Fibroblast of the conjunctiva (primary cell): Measurements from ENCODE around the gene EIF4E3.

ENCODE experiments used
- DNase-seq: peaks from one replicate; pipeline ENCODE4 v3.0.0-alpha.2; 2010; ENCODE audit warnings: low read depth

EIF4E3 gene

DNA sequence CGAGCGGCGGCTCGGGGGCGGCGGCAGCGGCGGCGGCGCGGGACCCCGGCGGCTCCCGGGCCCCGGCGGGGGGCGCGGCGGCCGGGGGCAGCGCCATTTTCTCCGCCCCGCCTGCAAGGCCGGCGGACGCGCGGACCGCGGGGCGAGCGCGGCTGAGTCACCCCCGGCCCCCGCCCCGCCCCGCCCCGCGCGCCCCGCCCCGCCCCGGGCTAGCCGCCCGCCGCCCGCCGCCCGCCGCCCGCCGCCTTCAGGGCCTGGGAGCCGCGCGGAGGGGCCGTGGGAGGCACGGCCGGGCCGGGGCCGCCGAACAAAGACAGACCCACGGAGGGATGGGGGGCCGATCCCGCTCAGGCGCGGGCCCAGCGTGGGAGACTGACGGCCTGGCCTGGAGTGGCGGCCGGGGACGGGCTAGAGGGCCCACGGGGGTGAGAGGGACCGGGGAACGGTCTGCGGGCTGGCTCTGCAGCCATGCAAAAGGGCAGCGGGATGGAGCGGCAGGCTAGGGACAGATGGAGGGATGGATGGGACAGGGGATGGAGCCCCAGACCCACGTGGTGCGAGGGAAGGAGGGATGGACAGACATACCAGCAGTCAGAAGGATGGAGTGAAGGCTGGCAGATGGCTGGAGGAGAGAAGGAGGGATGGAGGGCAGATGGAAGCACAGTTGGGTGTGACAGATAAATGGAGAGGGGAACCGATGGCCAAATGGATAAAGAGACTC lies at the start of gene EIF4E3:
Gene EIF4E3, minus strand, starts transcription at position 132 of the 721 bp plus-strand sequence. Its CDS starts 35 bp downstream, at position 97.
- no peak for DNase-seq

DNA sequence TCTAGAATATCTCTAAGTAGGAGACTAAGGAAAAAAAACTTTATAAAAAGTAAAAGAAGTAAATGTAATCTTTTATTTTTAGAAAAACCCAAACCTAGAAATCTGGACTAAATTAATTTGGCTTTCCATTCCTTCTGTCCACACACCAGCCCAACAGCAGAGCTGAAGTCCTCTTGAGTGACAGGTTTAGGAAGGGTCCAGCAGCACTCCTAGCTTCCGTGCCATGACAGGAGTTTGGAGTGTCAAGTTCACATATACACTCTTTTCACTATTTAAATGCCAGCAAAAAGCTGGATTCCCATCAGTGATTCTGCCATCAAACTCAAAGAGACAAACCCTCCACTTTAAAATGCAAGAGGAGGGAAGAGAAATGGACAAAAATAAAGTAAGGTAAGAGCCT lies 46.7 kb upstream of the EIF4E3 start:
- DNase-seq: no peak

DNA sequence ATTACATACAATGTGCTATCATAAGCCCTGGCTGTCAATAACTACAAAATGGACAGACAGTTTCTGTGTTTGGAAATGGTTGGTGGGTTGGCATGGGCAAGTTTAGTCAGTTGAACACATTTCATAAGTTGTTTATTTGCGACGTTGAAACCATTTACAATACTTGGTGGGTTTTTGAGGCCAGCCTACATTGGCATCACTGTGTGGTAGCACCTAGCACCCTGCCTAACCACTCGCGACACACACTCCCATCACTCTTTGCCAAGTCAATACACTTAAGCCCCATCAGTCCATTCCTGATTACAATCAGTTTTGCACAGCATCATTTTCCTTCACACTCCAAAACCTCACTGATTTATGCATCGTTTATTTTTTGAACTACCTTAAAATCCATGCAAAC lies 45.9 kb upstream of the EIF4E3 start:
- no peak for DNase-seq

DNA sequence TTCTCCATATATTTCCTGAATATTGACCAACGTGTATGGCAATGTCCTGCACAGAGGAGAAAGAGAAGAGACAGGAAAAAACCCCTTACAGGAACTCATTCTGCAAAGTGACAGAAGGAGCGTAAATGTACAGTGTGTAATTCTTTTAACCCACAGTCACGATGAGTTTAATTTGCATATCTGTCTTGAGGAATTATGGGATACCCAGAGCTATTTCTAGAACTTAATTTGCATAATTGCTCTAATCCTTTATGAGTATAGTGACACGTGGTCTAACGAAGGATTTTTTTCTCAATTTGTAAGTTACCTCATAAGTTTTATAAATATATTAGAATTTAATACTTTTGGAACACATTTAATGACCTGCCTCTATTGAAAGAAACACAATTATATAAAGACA lies 38.2 kb upstream of the EIF4E3 start:
- DNase-seq: no peak

DNA sequence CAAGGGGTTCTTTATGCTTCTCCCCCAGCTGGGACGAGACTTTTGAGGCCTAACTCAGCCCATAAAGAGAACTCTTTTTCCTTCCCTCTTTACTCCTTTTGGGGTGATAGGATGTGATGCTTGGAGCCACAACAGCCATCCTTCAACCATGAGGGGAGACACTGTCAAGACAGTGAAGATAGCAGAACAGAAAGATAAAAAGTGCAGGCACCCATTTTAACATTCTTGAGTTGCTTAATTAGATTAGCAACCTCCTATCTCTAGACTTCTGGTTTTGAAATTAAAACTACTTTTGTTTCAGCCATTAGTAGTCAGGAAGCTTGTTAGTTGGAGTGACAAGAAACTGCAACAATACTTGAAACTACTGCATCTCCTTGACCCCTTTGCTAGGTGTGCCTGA lies 34.9 kb upstream of the EIF4E3 start:
- no peak for DNase-seq

DNA sequence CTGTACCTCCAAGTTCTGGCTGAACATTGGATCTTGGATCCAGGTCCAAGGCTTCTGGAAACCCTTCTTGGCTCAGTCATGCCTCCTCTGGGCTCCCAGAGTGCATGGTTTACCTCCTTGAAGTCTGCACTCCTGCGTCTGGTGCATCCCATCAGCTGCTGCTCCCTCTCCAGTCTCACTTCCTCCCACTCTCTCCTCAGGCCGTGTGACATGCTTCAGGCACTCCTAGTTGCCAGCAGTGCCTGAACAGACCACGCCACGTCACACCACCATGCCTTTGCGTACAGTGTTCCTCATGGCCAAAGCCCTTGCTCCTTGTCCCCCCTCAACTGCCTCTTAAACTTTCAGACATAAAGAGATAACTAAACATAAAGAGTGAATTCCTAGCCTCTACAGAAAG lies 34.2 kb upstream of the EIF4E3 start:
- no peak for DNase-seq

DNA sequence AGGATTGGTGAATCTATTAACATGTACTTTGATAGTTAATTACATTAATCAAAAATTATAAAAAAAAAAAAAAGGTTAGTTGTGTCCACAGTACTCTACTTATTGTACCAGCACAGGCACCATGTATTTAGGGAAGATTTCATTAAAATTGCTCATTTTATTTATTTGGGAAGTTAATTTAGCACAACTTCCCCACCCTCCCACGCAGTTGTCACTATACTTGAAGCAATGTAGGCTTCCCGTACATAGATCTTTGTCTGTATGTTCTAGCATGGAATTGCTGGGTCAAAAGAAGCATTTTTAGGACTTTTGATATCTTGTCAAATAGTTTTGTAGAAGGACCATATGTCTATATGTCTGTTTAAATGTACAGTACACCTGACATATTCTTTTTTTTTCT lies 32.9 kb upstream of the EIF4E3 start:
- DNase-seq: no peak

DNA sequence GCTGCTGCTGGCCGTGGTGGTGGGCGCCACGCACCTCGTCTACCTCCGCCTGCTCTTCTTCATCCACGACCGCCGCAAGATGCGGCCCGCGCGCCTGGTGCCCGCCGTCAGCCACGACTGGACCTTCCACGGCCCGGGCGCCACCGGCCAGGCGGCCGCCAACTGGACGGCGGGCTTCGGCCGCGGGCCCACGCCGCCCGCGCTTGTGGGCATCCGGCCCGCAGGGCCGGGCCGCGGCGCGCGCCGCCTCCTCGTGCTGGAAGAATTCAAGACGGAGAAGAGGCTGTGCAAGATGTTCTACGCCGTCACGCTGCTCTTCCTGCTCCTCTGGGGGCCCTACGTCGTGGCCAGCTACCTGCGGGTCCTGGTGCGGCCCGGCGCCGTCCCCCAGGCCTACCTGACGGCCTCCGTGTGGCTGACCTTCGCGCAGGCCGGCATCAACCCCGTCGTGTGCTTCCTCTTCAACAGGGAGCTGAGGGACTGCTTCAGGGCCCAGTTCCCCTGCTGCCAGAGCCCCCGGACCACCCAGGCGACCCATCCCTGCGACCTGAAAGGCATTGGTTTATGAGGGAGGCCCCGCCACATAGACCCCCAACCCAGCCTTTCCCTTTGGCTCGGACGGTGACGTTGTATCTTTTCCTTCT lies 29.5 kb upstream of the EIF4E3 start:
- DNase-seq: no peak

DNA sequence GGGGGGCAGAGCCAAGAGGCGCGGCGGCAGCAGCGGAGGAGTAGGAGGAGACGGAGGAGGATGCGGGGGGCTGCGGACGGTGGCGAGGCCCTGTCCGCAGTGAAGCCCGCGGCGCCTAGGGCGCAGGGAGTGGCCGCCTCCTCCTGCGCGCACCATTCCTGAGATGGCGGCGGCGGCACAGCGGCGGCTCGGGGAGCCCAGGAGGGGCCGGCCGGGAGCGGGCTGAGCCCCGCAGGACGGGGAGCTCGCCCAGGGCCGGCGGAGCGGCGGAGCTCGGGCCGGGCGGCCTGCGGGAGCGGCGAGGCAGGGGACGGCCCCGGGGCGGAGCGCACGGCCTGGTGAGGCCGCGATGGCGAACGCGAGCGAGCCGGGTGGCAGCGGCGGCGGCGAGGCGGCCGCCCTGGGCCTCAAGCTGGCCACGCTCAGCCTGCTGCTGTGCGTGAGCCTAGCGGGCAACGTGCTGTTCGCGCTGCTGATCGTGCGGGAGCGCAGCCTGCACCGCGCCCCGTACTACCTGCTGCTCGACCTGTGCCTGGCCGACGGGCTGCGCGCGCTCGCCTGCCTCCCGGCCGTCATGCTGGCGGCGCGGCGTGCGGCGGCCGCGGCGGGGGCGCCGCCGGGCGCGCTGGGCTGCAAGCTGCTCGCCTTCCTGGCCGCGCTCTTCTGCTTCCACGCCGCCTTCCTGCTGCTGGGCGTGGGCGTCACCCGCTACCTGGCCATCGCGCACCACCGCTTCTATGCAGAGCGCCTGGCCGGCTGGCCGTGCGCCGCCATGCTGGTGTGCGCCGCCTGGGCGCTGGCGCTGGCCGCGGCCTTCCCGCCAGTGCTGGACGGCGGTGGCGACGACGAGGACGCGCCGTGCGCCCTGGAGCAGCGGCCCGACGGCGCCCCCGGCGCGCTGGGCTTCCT lies 28.8 kb upstream of the EIF4E3 start, which contains the start of gene GPR27:
Gene GPR27, plus strand, starts transcription at position 155 of the 909 bp plus-strand sequence. Its CDS starts 195 bp downstream, at position 350.
- DNase-seq: no peak

DNA sequence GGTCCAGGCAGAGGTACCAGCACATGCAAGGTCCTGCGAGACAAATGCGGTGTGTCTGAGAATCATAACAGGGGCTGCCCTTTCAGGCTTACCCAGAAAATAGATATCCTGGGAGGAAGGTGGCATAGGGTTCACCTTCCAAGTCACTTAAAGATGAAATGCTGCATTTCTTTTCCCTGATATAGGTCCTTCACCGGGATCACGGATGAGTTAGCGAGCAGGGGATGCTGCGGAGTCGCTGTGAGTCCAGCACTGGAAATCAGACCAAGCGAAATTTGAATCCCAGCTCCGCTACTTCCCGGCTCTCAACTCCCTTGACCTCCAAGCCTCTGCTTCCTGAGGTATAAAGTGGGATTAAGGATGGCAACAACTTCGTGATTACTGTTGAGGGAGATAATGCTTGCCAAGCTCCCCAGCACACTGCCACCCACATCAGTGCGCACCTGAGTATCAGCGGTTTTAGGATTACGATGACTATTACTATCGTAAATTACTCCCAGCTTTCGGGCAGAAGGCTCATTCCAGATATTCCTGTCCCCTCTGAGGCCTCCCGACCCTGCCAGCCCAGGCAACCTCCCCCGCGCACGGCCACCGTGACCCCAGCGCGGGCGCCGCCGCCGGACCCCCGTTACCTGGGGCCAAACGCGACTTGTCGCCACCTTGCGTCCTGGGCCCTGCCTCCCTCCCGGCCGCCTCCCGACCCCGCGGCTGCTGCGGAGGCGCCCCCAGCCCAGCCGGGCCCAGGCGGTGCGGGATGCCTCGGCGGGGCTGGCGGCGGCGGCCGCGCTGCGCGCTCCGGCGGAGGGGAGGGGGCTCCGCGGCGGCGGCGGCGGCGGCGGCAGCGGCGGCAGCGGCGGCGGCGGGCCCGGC lies 27.9 kb upstream of the EIF4E3 start:
- DNase-seq: no peak

DNA sequence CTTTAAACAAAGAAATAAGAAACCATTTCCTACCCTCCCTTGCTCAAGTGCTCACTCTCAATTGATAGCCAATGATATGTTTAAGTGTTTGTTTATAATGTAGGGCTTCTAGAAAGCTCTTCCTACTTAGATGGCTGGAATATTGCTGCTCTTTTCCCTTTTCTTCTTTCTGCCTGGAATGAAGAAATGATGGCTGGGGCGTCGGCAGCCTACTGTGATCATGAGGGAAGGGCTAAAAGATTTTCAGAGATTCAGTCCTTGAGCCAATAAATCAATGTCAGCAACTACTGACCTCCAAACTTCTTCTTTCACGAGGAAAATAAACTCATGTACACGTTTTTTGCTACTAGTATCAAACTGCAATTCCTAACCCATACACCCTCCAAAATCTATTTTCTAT lies 26.4 kb upstream of the EIF4E3 start:
- DNase-seq: no peak

DNA sequence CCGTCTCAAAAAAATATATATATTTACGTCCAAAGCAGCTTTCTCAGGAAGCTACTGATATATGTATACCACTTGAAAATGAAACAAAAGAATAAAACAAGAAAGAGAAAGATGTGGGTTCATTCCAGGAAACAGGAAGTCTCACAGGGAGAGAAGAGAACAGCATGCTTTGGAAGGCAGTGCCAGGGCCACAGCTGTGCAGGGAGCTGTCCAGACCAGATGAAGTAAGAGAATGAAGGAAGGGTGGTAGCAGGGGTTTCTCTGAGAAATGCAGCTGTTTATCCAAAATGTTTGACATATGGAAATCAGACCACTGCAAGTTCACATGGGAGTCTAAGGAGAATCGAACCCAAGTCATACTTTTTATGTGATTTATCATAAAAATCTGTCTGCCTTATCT lies 19.5 kb upstream of the EIF4E3 start:
- DNase-seq: no peak

DNA sequence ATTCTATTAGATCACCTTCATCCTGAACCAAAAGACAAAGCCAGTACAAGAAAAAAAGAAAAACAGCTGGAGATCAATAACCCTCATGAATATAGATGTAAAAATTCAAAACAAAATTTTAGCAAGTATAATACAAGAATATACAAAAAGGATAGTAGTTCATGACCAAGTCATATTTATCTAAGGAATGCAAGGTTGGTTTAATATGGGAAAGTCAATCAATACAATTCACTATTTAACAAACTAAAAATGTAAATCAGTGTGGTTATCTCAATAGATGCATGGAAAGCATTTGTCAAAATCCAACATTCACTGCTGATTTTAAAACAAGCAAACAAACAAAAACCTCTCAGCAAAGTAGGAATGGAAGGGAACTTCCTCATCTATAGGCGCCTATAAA lies 17.4 kb upstream of the EIF4E3 start:
- DNase-seq: no peak

DNA sequence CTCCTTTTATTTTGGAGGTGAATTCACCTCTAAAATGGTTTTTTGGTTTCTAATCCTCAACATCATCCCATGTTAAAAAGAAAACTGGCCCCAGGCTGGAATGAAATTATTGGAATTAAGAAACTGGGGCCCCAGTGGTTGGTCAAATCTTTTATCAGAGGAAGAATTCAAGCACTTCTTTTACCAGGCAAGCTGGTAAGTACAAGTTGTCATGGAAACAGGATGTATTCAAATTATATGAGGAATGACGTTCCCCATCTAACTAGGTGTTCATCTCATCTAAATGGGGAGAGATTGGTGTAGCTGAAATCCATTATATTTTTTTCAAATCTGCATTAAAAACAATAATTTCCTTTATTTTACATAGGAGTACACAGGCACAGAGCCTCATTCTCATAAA lies 9.7 kb upstream of the EIF4E3 start:
- no peak for DNase-seq

DNA sequence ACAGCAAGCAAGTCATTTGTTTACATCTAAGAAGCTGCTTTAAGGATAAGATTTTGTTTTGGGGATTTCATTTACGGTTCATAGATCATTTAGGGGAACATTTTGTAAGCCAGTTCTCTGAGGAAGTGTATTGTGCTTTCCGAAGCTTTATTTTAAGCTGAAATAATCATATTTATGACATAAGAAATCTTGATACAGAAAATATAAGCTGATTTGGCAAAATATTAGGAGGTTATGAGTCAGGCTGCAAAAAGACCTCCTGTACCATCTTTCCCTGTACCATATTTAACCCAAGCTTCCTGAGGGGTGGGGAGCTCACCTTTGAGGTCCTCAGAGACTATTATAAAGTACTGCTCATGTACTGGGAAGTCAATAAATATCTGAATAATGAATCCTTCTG lies 8.1 kb upstream of the EIF4E3 start:
- DNase-seq: no peak

DNA sequence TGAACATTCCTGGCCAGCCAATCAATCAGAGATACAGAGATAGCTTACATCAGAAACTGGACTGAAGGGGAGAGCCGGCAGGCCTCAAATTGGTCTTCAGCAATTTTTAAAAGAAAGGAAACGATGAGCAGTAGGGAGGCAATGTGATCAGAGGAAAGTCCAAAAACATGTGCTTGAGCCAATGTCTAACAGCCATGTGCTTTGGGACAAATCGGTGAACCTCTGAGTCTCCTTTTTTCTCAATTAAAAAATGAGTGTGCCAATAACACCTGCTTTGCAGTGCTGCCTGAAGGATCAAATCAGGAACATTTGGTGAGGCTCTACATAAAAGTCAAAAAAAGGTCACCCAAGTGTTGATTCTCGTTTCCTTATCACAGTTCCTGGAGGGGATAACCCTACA lies 7.4 kb upstream of the EIF4E3 start:
- no peak for DNase-seq

DNA sequence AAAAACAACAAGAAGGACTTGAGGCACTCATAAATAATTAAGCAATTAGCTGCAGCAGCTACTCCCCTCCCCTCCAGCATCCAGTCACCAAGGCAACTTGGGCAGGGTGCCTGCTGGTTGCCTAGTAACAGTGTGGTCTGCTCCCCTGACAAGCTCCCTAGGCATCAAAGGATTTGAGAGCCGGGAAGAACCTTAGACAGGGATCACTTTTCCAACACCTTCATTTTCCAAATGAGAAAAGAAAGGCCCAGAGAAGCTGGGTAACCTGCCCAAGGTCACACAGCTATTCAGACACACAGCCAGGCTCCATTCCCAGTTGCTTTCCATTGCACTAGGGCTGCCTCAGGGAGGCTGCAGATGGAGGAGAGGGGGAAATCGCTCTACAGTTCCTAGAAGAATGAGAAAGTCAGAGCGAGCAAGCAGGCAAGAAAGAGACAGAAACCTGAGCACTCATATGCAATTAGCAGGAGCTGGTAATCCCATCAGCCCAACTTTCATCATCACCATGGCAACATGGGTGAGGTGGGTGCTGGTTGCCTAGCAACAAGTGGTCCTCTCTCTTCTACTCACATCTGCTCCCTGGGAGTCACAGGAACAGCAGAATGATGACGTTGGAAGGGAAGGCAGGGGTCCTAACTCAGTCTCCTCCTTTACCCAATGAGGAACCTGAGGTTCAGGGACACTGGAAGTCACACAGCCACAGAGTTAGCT lies 3.6 kb upstream of the EIF4E3 start:
- no peak for DNase-seq

DNA sequence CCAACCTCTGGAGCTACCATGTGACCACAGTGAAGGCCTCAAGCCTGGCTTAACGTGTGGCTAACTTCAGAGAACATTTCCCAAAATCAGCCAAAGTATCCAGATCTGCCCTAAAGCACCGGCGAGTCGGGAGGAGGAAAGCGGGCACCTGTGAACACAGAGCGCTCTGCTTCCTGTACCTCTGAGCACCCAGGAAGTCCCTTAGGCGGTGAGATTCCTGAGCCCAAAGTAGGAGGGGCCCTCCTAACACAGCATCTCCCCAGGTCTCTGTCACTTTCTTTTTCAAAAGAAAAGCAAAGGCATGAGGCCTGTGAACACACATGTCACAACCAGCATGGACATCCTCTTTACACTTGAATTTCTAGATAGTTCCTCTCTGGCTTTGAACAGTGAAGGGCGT lies 944 bp upstream of the EIF4E3 start:
- no peak for DNase-seq

DNA sequence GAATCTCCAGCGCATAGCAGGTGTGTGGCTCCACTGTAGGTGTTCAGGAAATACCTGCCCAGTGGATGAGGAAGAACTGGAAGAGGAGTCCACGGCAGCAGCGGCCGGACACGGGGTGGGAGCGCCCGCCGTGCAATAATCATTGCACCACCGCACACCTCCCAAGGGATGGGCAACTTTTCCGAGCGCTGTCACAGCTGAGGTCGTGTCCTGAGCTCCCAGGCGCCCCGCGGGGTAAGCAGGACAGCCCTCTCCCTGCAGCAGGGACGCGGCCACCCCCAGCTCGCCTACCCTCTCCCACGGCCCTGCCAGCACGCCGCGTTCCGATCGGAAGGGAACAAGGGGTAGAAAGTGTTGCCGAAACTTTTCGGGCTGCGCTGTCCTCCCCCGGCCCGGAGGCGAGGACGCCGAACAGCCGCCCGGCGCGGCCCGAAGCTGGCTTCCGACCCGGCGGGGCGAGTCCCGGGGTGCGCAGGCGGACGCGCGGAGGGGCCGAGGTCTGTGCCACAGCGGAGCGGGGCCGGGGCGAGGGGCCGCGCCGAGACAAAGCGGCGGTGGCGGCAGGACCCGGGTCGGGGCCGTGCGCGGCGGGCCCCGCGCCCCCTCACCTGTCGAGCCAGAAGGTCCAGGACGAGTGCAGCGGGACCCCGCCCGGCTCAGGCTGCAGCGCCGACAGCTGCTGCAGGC lies 475 bp downstream of the EIF4E3 start:
- DNase-seq: no peak

DNA sequence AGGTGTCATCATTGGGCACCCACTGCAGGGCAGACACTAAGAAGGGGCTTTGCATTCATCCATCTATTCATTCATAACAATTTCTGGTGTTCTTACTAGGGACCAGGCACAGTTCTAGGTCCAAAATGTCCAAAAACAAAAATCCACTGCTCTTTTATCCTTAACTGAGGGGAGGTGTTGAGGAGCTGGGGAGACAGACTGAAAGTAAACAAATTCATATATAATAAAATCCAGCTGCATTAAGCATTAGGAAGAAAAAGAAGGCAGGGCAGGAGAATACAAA lies 1.1 kb downstream of the EIF4E3 start:
- no peak for DNase-seq
